Measurements from ENCODE around the gene ZNF71. TPM values are rescaled to one million over a fixed set of nuclear protein-coding genes. Genes with fewer than 3 reads are reported as not detected.

Gene ZNF71
- total RNA-seq, 2 experiments from 2014 or later, result 6.5 to 7.1 TPM

DNA sequence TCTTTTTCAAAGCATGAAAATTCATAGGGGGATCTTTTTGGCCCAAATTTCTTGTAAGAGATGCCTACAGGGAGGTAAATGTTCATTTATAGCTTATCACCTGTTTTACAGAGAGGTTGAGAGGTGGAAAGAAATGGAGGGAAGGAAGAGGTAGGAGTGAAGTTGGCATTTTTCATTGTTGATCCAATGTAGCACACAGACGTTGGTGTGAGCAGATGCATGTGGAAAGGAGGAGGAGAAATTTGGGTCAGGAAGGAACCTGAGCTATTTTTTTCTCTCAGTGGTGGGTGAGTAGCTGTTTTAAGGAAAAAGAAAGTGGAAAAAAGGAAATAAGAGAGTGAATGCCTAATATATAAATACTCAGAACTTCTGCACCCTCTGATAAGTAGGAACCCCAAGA lies 37.9 kb downstream of the ZNF71 start:
- Mint-ChIP-seq H3K36me3 (ENCODE audit: low read depth) (no peaks in the 10 kb centered on the region), H3K27me3 (ENCODE audit: low read depth) (no peaks in the 10 kb centered on the region), H3K9me3 (ENCODE audit: insufficient read depth) (peaks cover 48% of the 10 kb centered on the region), H3K4me3 (no peak overlapping the region), H3K4me1 (ENCODE audit: low read depth) (no peaks in the 10 kb centered on the region), H3K27ac (no peak overlapping the region)
- CTCF ChIA-PET, result no interaction called here
- POLR2A ChIA-PET, result no interaction called here
- ATAC-seq, result no peak
- no peak for DNase-seq

- H3K9me3 Mint-ChIP-seq (ENCODE audit: insufficient read depth), result peaks cover 42% of the 10 kb centered on the region
- peak; percentile 85 for ATAC-seq
Measured at GRCh38 chr19:56637976-56638555, 43.0 kb downstream of the ZNF71 start.

GRCh38 chr19:56639217-56639616 lies 44.1 kb downstream of the ZNF71 start:
- ChIA-PET CTCF (no interaction called here), POLR2A (interaction anchor here (0.6 kb wide), 1 partner anchor 841 kb away, joined by 3 read pairs; no protein-coding TSS in a partner anchor)
- H3K9me3 Mint-ChIP-seq (ENCODE audit: insufficient read depth), result peaks cover 43% of the 10 kb centered on the region
- DNase-seq, result peak; percentile 36
- no peak for ATAC-seq
- no peaks in the 10 kb centered on the region for H3K4me1 Mint-ChIP-seq (ENCODE audit: low read depth)
- no peak overlapping the region for H3K4me3 Mint-ChIP-seq
- peaks cover 5% of the 10 kb centered on the region for H3K36me3 Mint-ChIP-seq (ENCODE audit: low read depth)
- H3K27ac Mint-ChIP-seq, result no peak overlapping the region
- H3K27me3 Mint-ChIP-seq (ENCODE audit: low read depth), result no peaks in the 10 kb centered on the region

More at GRCh38 chr19:56637976-56638555, 43.0 kb downstream of the ZNF71 start:
- H3K27ac Mint-ChIP-seq, result no peak overlapping the region
- H3K4me3 Mint-ChIP-seq, result no peak overlapping the region
- CTCF ChIA-PET, result no interaction called here
- POLR2A ChIA-PET, result interaction anchor here (0.6 kb wide), 2 partner anchors 504 to 704 kb away, joined by 3 read pairs; no protein-coding TSS in a partner anchor
- H3K4me1 Mint-ChIP-seq (ENCODE audit: low read depth), result no peaks in the 10 kb centered on the region
- H3K27me3 Mint-ChIP-seq (ENCODE audit: low read depth), result no peaks in the 10 kb centered on the region
- H3K36me3 Mint-ChIP-seq (ENCODE audit: low read depth), result no peaks in the 10 kb centered on the region
- DNase-seq, result peak; percentile 82

DNA sequence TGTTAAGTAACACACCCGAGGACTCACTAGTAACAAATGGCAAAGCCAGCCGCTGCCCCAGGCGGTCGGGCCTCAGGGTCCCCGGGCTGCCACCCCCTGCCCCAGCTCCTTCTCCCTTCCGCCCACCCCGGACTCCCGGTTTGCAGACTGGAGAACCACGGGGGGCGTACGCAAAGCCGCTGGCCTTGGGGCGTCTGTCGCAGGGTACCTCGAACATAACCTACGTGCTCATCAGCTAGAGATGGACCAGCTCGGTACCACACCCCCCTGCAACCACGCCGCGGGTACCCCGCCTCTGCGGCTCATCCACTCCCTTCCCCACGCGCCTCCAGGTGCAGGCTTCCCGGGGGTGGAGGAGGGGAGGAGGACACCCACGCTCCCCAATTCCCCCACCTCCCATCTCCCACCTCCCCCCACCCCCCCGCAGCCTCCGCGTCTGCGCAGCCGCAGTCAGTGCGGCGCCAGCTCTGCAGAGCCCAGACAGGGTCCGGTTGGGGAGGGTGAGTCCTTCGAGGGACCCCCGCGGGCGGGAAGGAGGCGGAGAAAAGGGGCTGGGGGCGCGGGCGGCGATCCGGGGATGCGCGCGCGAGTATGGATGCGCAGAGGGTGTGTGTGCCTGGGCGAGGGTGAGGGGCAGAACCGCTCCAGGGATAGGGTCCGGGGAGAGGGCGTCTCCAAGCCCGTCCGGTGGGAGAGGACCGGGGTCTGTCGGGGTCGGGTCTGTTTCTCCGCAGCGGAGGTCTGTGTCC lies 47.8 kb downstream of the ZNF71 start, which contains the start of gene SMIM17:
SMIM17 (plus strand) TSS at position 449 of the 749 bp plus-strand sequence. CDS start 2,509 bp downstream, outside the sequence.
- ATAC-seq (no peak), DNase-seq (no peak)
- H3K4me3 Mint-ChIP-seq, result no peak within 1 kb of the TSS
- H3K4me1 Mint-ChIP-seq (ENCODE audit: low read depth), result no peaks in the 10 kb centered on the region
- H3K27me3 Mint-ChIP-seq (ENCODE audit: low read depth), result no peaks in the 10 kb centered on the region
- peaks cover 42% of the 10 kb centered on the region for H3K9me3 Mint-ChIP-seq (ENCODE audit: insufficient read depth)
- no peak within 1 kb of the TSS for H3K27ac Mint-ChIP-seq
- ChIA-PET CTCF (no interaction called here), POLR2A (no interaction called here)
- peaks cover 5% of the 10 kb centered on the region for H3K36me3 Mint-ChIP-seq (ENCODE audit: low read depth)

DNA sequence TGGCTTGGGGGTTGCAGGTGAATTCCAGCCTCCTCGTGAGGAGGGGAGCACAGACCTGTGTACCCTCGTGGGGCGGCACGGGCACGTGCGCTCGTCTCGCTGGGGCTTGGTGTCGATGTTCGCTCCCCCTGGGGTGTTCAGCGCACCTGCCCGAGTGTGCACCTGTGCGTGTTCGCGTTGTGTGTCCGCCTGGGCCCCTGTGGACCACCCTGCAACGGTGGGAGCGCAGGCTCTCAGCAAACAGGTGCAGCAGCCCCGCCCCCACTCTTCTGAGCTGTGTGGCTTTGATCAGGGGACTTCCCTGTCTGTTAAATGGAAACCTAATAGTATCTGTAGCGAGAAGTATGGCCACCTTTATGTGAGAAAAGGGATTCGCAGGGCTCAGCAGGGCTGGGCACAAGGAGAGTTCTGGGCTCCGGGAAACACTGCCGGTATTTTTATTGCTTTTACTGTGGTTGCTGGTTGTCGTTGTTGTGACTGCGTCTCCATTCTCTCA lies 48.4 kb downstream of the ZNF71 start:
- CTCF ChIA-PET, result no interaction called here
- ATAC-seq (no peak), DNase-seq (no peak)
- H3K9me3 Mint-ChIP-seq (ENCODE audit: insufficient read depth), result peaks cover 41% of the 10 kb centered on the region
- H3K27me3 Mint-ChIP-seq (ENCODE audit: low read depth), result no peaks in the 10 kb centered on the region
- no peaks in the 10 kb centered on the region for H3K4me1 Mint-ChIP-seq (ENCODE audit: low read depth)
- no peak overlapping the region for H3K4me3 Mint-ChIP-seq
- POLR2A ChIA-PET, result no interaction called here
- H3K36me3 Mint-ChIP-seq (ENCODE audit: low read depth), result peaks cover 5% of the 10 kb centered on the region
- H3K27ac Mint-ChIP-seq, result no peak overlapping the region

DNA sequence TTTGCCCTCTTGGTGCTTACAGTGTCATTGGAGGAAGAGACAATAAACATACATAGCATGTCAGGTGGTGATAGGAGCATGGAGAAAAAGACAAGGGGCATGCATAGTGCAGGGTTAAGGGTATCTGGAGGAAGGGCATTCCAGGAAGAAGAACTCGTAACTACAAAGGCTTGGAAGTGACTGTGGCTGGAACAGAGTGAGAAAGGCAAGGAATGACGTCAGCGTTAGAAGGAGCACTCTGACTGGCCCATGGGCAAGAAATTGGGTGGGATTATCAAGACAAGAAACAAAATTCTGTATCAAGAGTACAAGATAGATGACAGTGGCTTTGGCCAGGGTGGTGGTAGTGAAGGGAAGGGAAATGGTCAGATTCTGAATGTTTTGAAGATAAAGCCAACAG lies 59.0 kb downstream of the ZNF71 start:
- Mint-ChIP-seq H3K4me3 (no peak overlapping the region), H3K4me1 (ENCODE audit: low read depth) (no peaks in the 10 kb centered on the region), H3K36me3 (ENCODE audit: low read depth) (peaks cover 1% of the 10 kb centered on the region), H3K27me3 (ENCODE audit: low read depth) (no peaks in the 10 kb centered on the region), H3K27ac (no peak overlapping the region), H3K9me3 (ENCODE audit: insufficient read depth) (peaks cover 34% of the 10 kb centered on the region)
- ATAC-seq (no peak), DNase-seq (no peak)
- ChIA-PET CTCF (no interaction called here), POLR2A (no interaction called here)

DNA sequence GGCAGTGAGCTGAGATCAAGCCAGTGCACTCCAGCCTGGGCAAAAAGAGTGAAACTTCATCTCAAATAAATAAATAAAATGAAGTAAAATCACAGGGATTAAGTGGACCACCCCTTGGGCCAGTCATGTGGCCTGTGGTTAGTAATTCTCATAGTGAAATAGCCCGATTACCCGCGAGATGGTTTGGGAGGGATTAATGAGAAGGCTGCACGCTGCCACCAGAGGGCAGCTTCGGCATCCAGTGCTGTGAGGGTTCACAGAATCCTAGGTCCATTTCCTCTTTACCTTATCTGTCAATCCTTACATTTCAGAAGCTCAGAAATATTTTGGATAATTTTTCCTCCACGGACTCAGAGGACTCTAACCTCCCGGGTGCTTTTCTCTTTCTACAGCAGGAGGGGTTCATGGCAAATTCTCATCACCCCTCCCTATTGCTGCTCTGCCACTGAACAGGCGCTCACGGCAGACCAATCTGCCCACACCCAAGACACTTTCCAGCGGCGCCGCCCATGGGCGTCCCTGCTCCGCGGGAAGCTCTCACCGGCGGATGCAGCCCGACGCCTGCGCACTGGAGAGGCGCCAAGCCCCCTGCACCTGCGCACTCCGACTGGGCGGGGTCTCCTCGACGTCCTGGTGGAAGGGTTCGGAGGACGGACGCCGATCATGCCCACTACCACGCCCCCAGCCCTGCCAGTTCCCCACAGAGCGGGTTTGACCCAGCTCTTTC lies 65.4 kb downstream of the ZNF71 start:
- no peak overlapping the region for H3K27ac Mint-ChIP-seq
- H3K36me3 Mint-ChIP-seq (ENCODE audit: low read depth), result peaks cover 38% of the 10 kb centered on the region
- CTCF ChIA-PET, result no interaction called here
- DNase-seq (no peak), ATAC-seq (no peak)
- H3K4me3 Mint-ChIP-seq, result no peak overlapping the region
- no peaks in the 10 kb centered on the region for H3K4me1 Mint-ChIP-seq (ENCODE audit: low read depth)
- no peaks in the 10 kb centered on the region for H3K27me3 Mint-ChIP-seq (ENCODE audit: low read depth)
- POLR2A ChIA-PET, result no interaction called here
- peaks cover 19% of the 10 kb centered on the region for H3K9me3 Mint-ChIP-seq (ENCODE audit: insufficient read depth)

- no peaks in the 10 kb centered on the region for H3K27me3 Mint-ChIP-seq (ENCODE audit: low read depth)
- peaks cover 38% of the 10 kb centered on the region for H3K36me3 Mint-ChIP-seq (ENCODE audit: low read depth)
- H3K9me3 Mint-ChIP-seq (ENCODE audit: insufficient read depth), result peaks cover 18% of the 10 kb centered on the region
- ChIA-PET POLR2A (no interaction called here), CTCF (no interaction called here)
- H3K4me3 Mint-ChIP-seq, result no peak overlapping the region
- H3K27ac Mint-ChIP-seq, result no peak overlapping the region
- H3K4me1 Mint-ChIP-seq (ENCODE audit: low read depth), result no peaks in the 10 kb centered on the region
- no peak for ATAC-seq
- DNase-seq, result no peak
Measured at GRCh38 chr19:56661248-56661647, 66.1 kb downstream of the ZNF71 start.

GRCh38 chr19:56663931-56664500 lies 68.9 kb downstream of the ZNF71 start:
- H3K4me3 Mint-ChIP-seq, result no peak overlapping the region
- no peaks in the 10 kb centered on the region for H3K4me1 Mint-ChIP-seq (ENCODE audit: low read depth)
- no peak for ATAC-seq
- ChIA-PET CTCF (no interaction called here), POLR2A (no interaction called here)
- no peaks in the 10 kb centered on the region for H3K27me3 Mint-ChIP-seq (ENCODE audit: low read depth)
- peaks cover 29% of the 10 kb centered on the region for H3K9me3 Mint-ChIP-seq (ENCODE audit: insufficient read depth)
- no peak for DNase-seq
- peaks cover 42% of the 10 kb centered on the region for H3K36me3 Mint-ChIP-seq (ENCODE audit: low read depth)
- no peak overlapping the region for H3K27ac Mint-ChIP-seq

DNA sequence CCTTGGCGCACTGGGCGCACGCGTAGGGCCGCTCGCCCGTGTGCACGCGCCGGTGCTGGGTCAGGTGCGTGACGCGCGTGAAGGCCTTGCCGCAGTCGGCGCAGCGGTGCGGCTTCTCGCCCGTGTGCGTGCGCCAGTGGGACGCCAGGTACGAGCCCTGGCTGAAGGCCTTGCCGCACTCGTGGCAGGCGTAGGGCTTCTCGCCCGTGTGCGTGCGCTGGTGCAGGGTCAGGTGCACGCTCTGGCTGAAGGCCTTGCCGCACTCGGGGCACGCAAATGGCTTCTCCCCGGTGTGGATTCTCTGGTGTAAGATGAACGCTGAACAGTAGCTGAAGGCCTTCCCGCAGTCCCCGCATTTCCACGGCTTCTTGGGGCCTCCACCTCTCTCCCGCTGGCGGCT lies 69.4 kb downstream of the ZNF71 start:
- Mint-ChIP-seq H3K9me3 (ENCODE audit: insufficient read depth) (peaks cover 26% of the 10 kb centered on the region), H3K27ac (no peak overlapping the region), H3K4me3 (no peak overlapping the region), H3K36me3 (ENCODE audit: low read depth) (peaks cover 39% of the 10 kb centered on the region), H3K4me1 (ENCODE audit: low read depth) (no peaks in the 10 kb centered on the region), H3K27me3 (ENCODE audit: low read depth) (no peaks in the 10 kb centered on the region)
- ATAC-seq (no peak), DNase-seq (no peak)
- ChIA-PET POLR2A (no interaction called here), CTCF (no interaction called here)

GRCh38 chr19:56667311-56667870 lies 72.3 kb downstream of the ZNF71 start:
- ChIA-PET CTCF (no interaction called here), POLR2A (no interaction called here)
- DNase-seq (no peak), ATAC-seq (no peak)
- no peaks in the 10 kb centered on the region for H3K27me3 Mint-ChIP-seq (ENCODE audit: low read depth)
- H3K4me1 Mint-ChIP-seq (ENCODE audit: low read depth), result peaks cover 12% of the 10 kb centered on the region
- H3K4me3 Mint-ChIP-seq, result no peak overlapping the region
- H3K9me3 Mint-ChIP-seq (ENCODE audit: insufficient read depth), result peaks cover 14% of the 10 kb centered on the region
- no peak overlapping the region for H3K27ac Mint-ChIP-seq
- peaks cover 34% of the 10 kb centered on the region for H3K36me3 Mint-ChIP-seq (ENCODE audit: low read depth)

DNA sequence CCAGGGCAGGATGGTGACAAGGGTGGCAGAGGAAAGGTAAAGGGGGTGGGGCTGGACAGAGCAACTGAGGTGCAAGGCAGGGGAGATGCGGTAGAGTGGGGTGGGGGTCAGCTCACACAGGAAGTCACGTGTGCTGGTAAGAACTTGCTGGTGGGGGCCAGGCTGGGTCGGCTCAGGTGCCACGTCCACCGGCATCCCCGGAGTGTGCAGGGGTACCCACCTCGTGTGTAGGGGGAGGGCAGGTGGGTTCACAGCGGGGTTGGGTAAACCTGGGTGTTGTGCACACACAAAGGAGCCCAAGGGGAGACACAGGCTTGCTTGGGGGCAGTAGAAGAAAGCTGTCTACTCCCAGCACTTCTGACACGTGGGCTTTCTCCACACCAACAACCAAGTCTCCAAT lies 73.6 kb downstream of the ZNF71 start:
- H3K36me3 Mint-ChIP-seq (ENCODE audit: low read depth), result peaks cover 25% of the 10 kb centered on the region
- H3K27me3 Mint-ChIP-seq (ENCODE audit: low read depth), result no peaks in the 10 kb centered on the region
- DNase-seq, result no peak
- H3K27ac Mint-ChIP-seq, result no peak overlapping the region
- H3K9me3 Mint-ChIP-seq (ENCODE audit: insufficient read depth), result peaks cover 11% of the 10 kb centered on the region
- no peak for ATAC-seq
- no peak overlapping the region for H3K4me3 Mint-ChIP-seq
- CTCF ChIA-PET, result no interaction called here
- H3K4me1 Mint-ChIP-seq (ENCODE audit: low read depth), result peaks cover 12% of the 10 kb centered on the region
- POLR2A ChIA-PET, result no interaction called here
